HFFc6 (cell line): ENCODE data around the gene RTL10. TPM values are rescaled to one million over a fixed set of nuclear protein-coding genes. Genes with fewer than 3 reads are reported as not detected.
A peak's percentile ranks its signal among the peaks of the same experiment; 100 is the strongest.

Experiments
- DNase-seq: peaks from one replicate; pipeline ENCODE4 v3.0.0-alpha.2; 2018
- H3K27ac Mint-ChIP-seq: 2 replicates; pipeline ENCODE4 v1.8.0; 2020; ENCODE audit warnings: mild to moderate bottlenecking, mixed read lengths
- H3K27me3 Mint-ChIP-seq: 2 replicates; pipeline ENCODE4 v1.8.0; 2021; ENCODE audit warnings: mild to moderate bottlenecking, moderate library complexity, mixed read lengths; ENCODE audit not compliant: insufficient read depth
- H3K36me3 Mint-ChIP-seq: 2 replicates; pipeline ENCODE4 v1.8.0; 2021; ENCODE audit warnings: low read depth, mixed read lengths
- H3K4me1 Mint-ChIP-seq: 2 replicates; pipeline ENCODE4 v1.8.0; 2020; ENCODE audit warnings: low read depth, mixed read lengths
- H3K4me3 Mint-ChIP-seq: 2 replicates; pipeline ENCODE4 v1.8.0; 2020; ENCODE audit warnings: mild to moderate bottlenecking, moderate library complexity, mixed read lengths
- H3K9me3 Mint-ChIP-seq: 2 replicates; pipeline ENCODE4 v1.8.0; 2020; ENCODE audit warnings: mild to moderate bottlenecking, mixed read lengths
- CTCF ChIP-seq: fragments of 200-600 bp; sonication (generic); IDR thresholded peaks from 2 replicates; pipeline ENCODE4 v1.5.0; 2021; ENCODE audit warnings: antibody characterized with exemption, mild to moderate bottlenecking
- total RNA-seq, 6 experiments: library from RNA; stranded (reverse); fragmentation: NEBNext Ultra II Directional; extraction: Animal tissue kit (Norgen Biotek cat#: 25700); gene quantifications; 2 replicates in 1 of 6; 3 replicates in 5 of 6; pipeline ENCODE4 v1.2.3, GENCODE V29; 2021

Gene RTL10
- total RNA-seq, 6 experiments from 2014 or later = 17.4 to 22.7 (median 19.2) TPM

GRCh38 chr22:19896665-19897355 lies 42.1 kb upstream of the RTL10 start:
- TF ChIP-seq CTCF = no peak
- H3K36me3 Mint-ChIP-seq = no peaks in the 10 kb centered on the region
- no peak overlapping the region for H3K4me3 Mint-ChIP-seq
- no peak overlapping the region for H3K27ac Mint-ChIP-seq
- H3K9me3 Mint-ChIP-seq = no peaks in the 10 kb centered on the region
- H3K27me3 Mint-ChIP-seq = no peaks in the 10 kb centered on the region; the same call in 1 of the 2 replicates
- peaks cover 14% of the 10 kb centered on the region for H3K4me1 Mint-ChIP-seq
- DNase-seq = no peak

- peaks cover 28% of the 10 kb centered on the region for H3K4me1 Mint-ChIP-seq
- TF ChIP-seq CTCF = no peak
- no peak overlapping the region for H3K4me3 Mint-ChIP-seq
Observed at GRCh38 chr22:19895160-19895849, 40.6 kb upstream of the RTL10 start.

DNA sequence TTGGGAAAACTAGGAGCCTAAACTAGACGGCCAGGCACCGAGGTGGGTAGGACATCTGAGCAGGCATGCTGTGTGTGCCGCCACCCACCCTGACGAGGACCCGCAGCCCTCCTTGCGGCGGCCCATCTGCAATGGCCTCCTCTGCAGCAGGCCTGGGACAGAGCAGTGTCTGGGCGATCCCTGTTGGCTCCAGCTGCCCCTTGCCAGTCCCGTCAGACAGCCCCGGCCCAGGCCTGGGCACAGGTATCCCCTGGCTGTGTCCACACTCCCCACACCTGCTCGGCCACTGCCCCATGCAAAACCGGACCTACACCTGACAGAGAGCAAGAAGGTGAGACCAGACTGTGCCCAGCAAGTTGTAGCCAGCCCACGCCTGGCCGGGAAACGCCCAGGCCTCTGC lies 38.7 kb upstream of the RTL10 start:
- H3K4me1 Mint-ChIP-seq = peaks cover 33% of the 10 kb centered on the region
- no peak overlapping the region for H3K27ac Mint-ChIP-seq
- no peaks in the 10 kb centered on the region for H3K36me3 Mint-ChIP-seq

More at GRCh38 chr22:19895160-19895849, 40.6 kb upstream of the RTL10 start:
- Mint-ChIP-seq H3K9me3 (no peaks in the 10 kb centered on the region), H3K27me3 (no peaks in the 10 kb centered on the region; the same call in 1 of the 2 replicates), H3K27ac (no peak overlapping the region), H3K36me3 (no peaks in the 10 kb centered on the region)
- DNase-seq = no peak

GRCh38 chr22:19892925-19893324 lies 38.3 kb upstream of the RTL10 start:
- Mint-ChIP-seq H3K4me3 (0 out of 2 replicates have a peak overlapping the region, but pooled peaks have one; percentile 4), H3K4me1 (peaks cover 33% of the 10 kb centered on the region), H3K36me3 (no peaks in the 10 kb centered on the region), H3K9me3 (no peaks in the 10 kb centered on the region), H3K27me3 (no peaks in the 10 kb centered on the region; the same call in 1 of the 2 replicates), H3K27ac (peak overlapping the region; percentile 12; the same call in 1 of the 2 replicates)
- TF ChIP-seq CTCF = no peak
- DNase-seq = no peak

More for the DNA sequence above, 38.7 kb upstream of the RTL10 start:
- Mint-ChIP-seq H3K9me3 (no peaks in the 10 kb centered on the region), H3K27me3 (no peaks in the 10 kb centered on the region), H3K4me3 (no peak overlapping the region)
- DNase-seq = no peak
- no peak for TF ChIP-seq CTCF

- no peaks in the 10 kb centered on the region; the same call in 1 of the 2 replicates for H3K27me3 Mint-ChIP-seq
- no peak overlapping the region; the same call in 1 of the 2 replicates for H3K4me3 Mint-ChIP-seq
- peak overlapping the region; percentile 77 for H3K27ac Mint-ChIP-seq
- H3K36me3 Mint-ChIP-seq = peaks cover 2% of the 10 kb centered on the region; the same call in 1 of the 2 replicates
- no peak for DNase-seq
- H3K4me1 Mint-ChIP-seq = peaks cover 36% of the 10 kb centered on the region
- H3K9me3 Mint-ChIP-seq = no peaks in the 10 kb centered on the region
- no peak for TF ChIP-seq CTCF
Observed at GRCh38 chr22:19892257-19892879, 37.7 kb upstream of the RTL10 start.
